Lower lobe of right lung (tissue), 2 donors: Measurements from ENCODE around the gene MAPKBP1. TPM values are rescaled to one million over a fixed set of nuclear protein-coding genes. Genes with fewer than 3 reads are reported as not detected.

Experiments used
- ATAC-seq, 2 donors: fragments of 200-7000 bp; cut with Tn5 transposase; one replicate each; pipeline ENCODE4 v1.9.1; 2020 to 2022; ENCODE audit warnings: mild to moderate bottlenecking in 2 of 2, moderate library complexity in 2 of 2
- DNase-seq: peaks from one replicate; pipeline ENCODE4 v3.0.0-alpha.2; 2020
- H3K27ac ChIP-seq: fragments of 200-600 bp; one replicate; pipeline ENCODE4 v1.8.0; 2022
- H3K27me3 ChIP-seq: fragments of 200-600 bp; one replicate; pipeline ENCODE4 v1.8.0; 2022; ENCODE audit warnings: low read depth
- H3K36me3 ChIP-seq: fragments of 200-600 bp; one replicate; pipeline ENCODE4 v1.8.0; 2022; ENCODE audit warnings: mild to moderate bottlenecking
- H3K4me1 ChIP-seq: fragments of 200-600 bp; one replicate; pipeline ENCODE4 v1.8.0; 2022
- H3K4me3 ChIP-seq: fragments of 200-600 bp; one replicate; pipeline ENCODE4 v1.8.0; 2022; ENCODE audit warnings: mild to moderate bottlenecking
- H3K9me3 ChIP-seq: fragments of 200-600 bp; one replicate; pipeline ENCODE4 v1.8.0; 2022
- CTCF ChIP-seq: fragments of 200-600 bp; IDR thresholded peaks from one replicate; pipeline ENCODE4 v1.8.0; 2022; ENCODE audit warnings: antibody characterized with exemption, mild to moderate bottlenecking
- intact Hi-C: fragments of 100-400 bp; cut with DNase I; formaldehyde crosslinking; loops from one replicate; pipeline ENCODE4 v1.11.0; 2022
- total RNA-seq: library from RNA; stranded (reverse); fragmentation: NEBNext Ultra II Directional; extraction: Animal tissue kit (Norgen Biotek cat#: 25700); gene quantifications from one replicate; pipeline ENCODE4 v1.2.1, GENCODE V29; 2021
- donor health status: DM: no; HTN: yes; CAD: no; lungs with severe emphysema.

The MAPKBP1 gene
- total RNA-seq, 1 donor from 2014 or later: 17.0 TPM

GRCh38 chr15:41842229-41842628, 67.9 kb downstream of the MAPKBP1 start:
- H3K27me3 ChIP-seq: no peaks in the 10 kb centered on the region
- no peak for TF ChIP-seq CTCF
- ATAC-seq (no peak), DNase-seq (no peak)
- H3K27ac ChIP-seq: no peak overlapping the region
- H3K9me3 ChIP-seq: no peaks in the 10 kb centered on the region
- peaks cover 55% of the 10 kb centered on the region for H3K36me3 ChIP-seq
- H3K4me1 ChIP-seq: peaks cover 7% of the 10 kb centered on the region
- no peak overlapping the region for H3K4me3 ChIP-seq
- intact Hi-C loops: no loop called here

- intact Hi-C loops: no loop called here
- no peak for TF ChIP-seq CTCF
Measured at GRCh38 chr15:41843571-41843970, 69.3 kb downstream of the MAPKBP1 start.

GRCh38 chr15:41844814-41845213, 70.5 kb downstream of the MAPKBP1 start:
- DNase-seq: no peak
- no peak for TF ChIP-seq CTCF
- H3K27ac ChIP-seq: no peak overlapping the region

More at GRCh38 chr15:41843571-41843970, 69.3 kb downstream of the MAPKBP1 start:
- ATAC-seq (no peak), DNase-seq (no peak)
- no peak overlapping the region for H3K4me3 ChIP-seq
- peaks cover 69% of the 10 kb centered on the region for H3K36me3 ChIP-seq
- H3K4me1 ChIP-seq: no peaks in the 10 kb centered on the region
- no peak overlapping the region for H3K27ac ChIP-seq
- H3K27me3 ChIP-seq: no peaks in the 10 kb centered on the region
- H3K9me3 ChIP-seq: no peaks in the 10 kb centered on the region

GRCh38 chr15:41847206-41847605, 72.9 kb downstream of the MAPKBP1 start:
- Histone ChIP-seq H3K36me3 (peaks cover 62% of the 10 kb centered on the region), H3K27ac (no peak overlapping the region), H3K27me3 (no peaks in the 10 kb centered on the region), H3K9me3 (no peaks in the 10 kb centered on the region), H3K4me3 (no peak overlapping the region), H3K4me1 (peaks cover 25% of the 10 kb centered on the region)
- intact Hi-C loops: no loop called here
- ATAC-seq: no peak
- DNase-seq: no peak
- TF ChIP-seq CTCF: no peak

More at GRCh38 chr15:41844814-41845213, 70.5 kb downstream of the MAPKBP1 start:
- H3K36me3 ChIP-seq: peaks cover 78% of the 10 kb centered on the region
- H3K4me1 ChIP-seq: peaks cover 5% of the 10 kb centered on the region
- H3K27me3 ChIP-seq: no peaks in the 10 kb centered on the region
- no peak overlapping the region for H3K4me3 ChIP-seq
- intact Hi-C loops: no loop called here
- H3K9me3 ChIP-seq: no peaks in the 10 kb centered on the region
- no peak for ATAC-seq

- no peak for TF ChIP-seq CTCF
- peaks cover 62% of the 10 kb centered on the region for H3K36me3 ChIP-seq
- ATAC-seq: no peak
Measured at GRCh38 chr15:41847981-41848380, 73.7 kb downstream of the MAPKBP1 start.

GRCh38 chr15:41848631-41849030, 74.3 kb downstream of the MAPKBP1 start:
- TF ChIP-seq CTCF: no peak
- no peak overlapping the region for H3K4me3 ChIP-seq
- no peak for ATAC-seq
- H3K27me3 ChIP-seq: no peaks in the 10 kb centered on the region
- H3K9me3 ChIP-seq: no peaks in the 10 kb centered on the region
- DNase-seq: no peak
- H3K27ac ChIP-seq: no peak overlapping the region
- intact Hi-C loops: no loop called here
- peaks cover 58% of the 10 kb centered on the region for H3K36me3 ChIP-seq
- peaks cover 34% of the 10 kb centered on the region for H3K4me1 ChIP-seq

More at GRCh38 chr15:41847981-41848380, 73.7 kb downstream of the MAPKBP1 start:
- peaks cover 28% of the 10 kb centered on the region for H3K4me1 ChIP-seq
- H3K4me3 ChIP-seq: no peak overlapping the region
- intact Hi-C loops: no loop called here
- no peaks in the 10 kb centered on the region for H3K9me3 ChIP-seq
- no peak overlapping the region for H3K27ac ChIP-seq
- DNase-seq: no peak
- no peaks in the 10 kb centered on the region for H3K27me3 ChIP-seq
